WERI-Rb-1 (cell line): ENCODE results near the gene FBXO30.

Experiments used
- DNase-seq: peaks from one replicate; pipeline ENCODE4 v3.0.0-alpha.2; 2020
- H3K27ac ChIP-seq: fragments of 250-450 bp; sonication (Bioruptor Pico); 2 replicates; pipeline ENCODE4 v1.5.1; 2020; ENCODE audit warnings: mild to moderate bottlenecking, moderate library complexity
- H3K27me3 ChIP-seq: fragments of 250-450 bp; sonication (Bioruptor Pico); 2 replicates; pipeline ENCODE4 v1.5.1; 2021; ENCODE audit warnings: mild to moderate bottlenecking, low read depth, moderate library complexity; ENCODE audit not compliant: insufficient read depth, severe bottlenecking
- H3K36me3 ChIP-seq: fragments of 250-450 bp; sonication (Bioruptor Pico); 2 replicates; pipeline ENCODE4 v1.5.1; 2020; ENCODE audit warnings: mild to moderate bottlenecking, moderate library complexity
- H3K4me3 ChIP-seq: 2 replicates; pipeline ENCODE4 v1.5.1; 2011; ENCODE audit warnings: low read depth, mild to moderate bottlenecking, control low read depth, low read length
- H3K9me3 ChIP-seq: fragments of 250-450 bp; sonication (Bioruptor Pico); 2 replicates; pipeline ENCODE4 v1.5.1; 2021; ENCODE audit warnings: mild to moderate bottlenecking, moderate library complexity; ENCODE audit not compliant: severe bottlenecking
- CTCF ChIP-seq: IDR thresholded peaks from 2 replicates; pipeline ENCODE4 v1.5.1; 2011; ENCODE audit warnings: low read depth, mild to moderate bottlenecking, control low read depth, inconsistent platforms, low read length

The FBXO30 gene

GRCh38 chr6:145845557-145845956 is 31.0 kb upstream of the FBXO30 start:
- Histone ChIP-seq H3K36me3 (no peaks in the 10 kb centered on the region), H3K9me3 (no peaks in the 10 kb centered on the region)

GRCh38 chr6:145844933-145845540 is 30.4 kb upstream of the FBXO30 start:
- no peaks in the 10 kb centered on the region for H3K36me3 ChIP-seq
- H3K27me3 ChIP-seq = no peaks in the 10 kb centered on the region
- no peak overlapping the region for H3K27ac ChIP-seq
- DNase-seq = no peak
- no peak for TF ChIP-seq CTCF
- H3K4me3 ChIP-seq = no peak overlapping the region
- H3K9me3 ChIP-seq = no peaks in the 10 kb centered on the region

More at GRCh38 chr6:145845557-145845956, 31.0 kb upstream of the FBXO30 start:
- Histone ChIP-seq H3K27me3 (no peaks in the 10 kb centered on the region), H3K27ac (no peak overlapping the region), H3K4me3 (no peak overlapping the region)
- TF ChIP-seq CTCF = no peak
- DNase-seq = no peak

GRCh38 chr6:145842693-145843546 is 28.3 kb upstream of the FBXO30 start:
- no peaks in the 10 kb centered on the region for H3K9me3 ChIP-seq
- H3K4me3 ChIP-seq = no peak overlapping the region
- TF ChIP-seq CTCF = no peak
- no peaks in the 10 kb centered on the region for H3K27me3 ChIP-seq
- DNase-seq = no peak
- no peaks in the 10 kb centered on the region for H3K36me3 ChIP-seq
- no peak overlapping the region for H3K27ac ChIP-seq

- no peaks in the 10 kb centered on the region for H3K27me3 ChIP-seq
- H3K9me3 ChIP-seq = no peaks in the 10 kb centered on the region
- H3K27ac ChIP-seq = no peak overlapping the region
- no peaks in the 10 kb centered on the region for H3K36me3 ChIP-seq
- no peak for TF ChIP-seq CTCF
- no peak overlapping the region for H3K4me3 ChIP-seq
- no peak for DNase-seq
Observed at GRCh38 chr6:145841668-145842067, 27.1 kb upstream of the FBXO30 start.

- Histone ChIP-seq H3K36me3 (no peaks in the 10 kb centered on the region), H3K27ac (no peak overlapping the region), H3K27me3 (no peaks in the 10 kb centered on the region), H3K9me3 (no peaks in the 10 kb centered on the region), H3K4me3 (no peak overlapping the region)
- DNase-seq = no peak
- no peak for TF ChIP-seq CTCF
Observed at GRCh38 chr6:145839653-145840052, 25.1 kb upstream of the FBXO30 start.
